ENCODE measurements around the gene MCMBP.

MCMBP gene, protein sequence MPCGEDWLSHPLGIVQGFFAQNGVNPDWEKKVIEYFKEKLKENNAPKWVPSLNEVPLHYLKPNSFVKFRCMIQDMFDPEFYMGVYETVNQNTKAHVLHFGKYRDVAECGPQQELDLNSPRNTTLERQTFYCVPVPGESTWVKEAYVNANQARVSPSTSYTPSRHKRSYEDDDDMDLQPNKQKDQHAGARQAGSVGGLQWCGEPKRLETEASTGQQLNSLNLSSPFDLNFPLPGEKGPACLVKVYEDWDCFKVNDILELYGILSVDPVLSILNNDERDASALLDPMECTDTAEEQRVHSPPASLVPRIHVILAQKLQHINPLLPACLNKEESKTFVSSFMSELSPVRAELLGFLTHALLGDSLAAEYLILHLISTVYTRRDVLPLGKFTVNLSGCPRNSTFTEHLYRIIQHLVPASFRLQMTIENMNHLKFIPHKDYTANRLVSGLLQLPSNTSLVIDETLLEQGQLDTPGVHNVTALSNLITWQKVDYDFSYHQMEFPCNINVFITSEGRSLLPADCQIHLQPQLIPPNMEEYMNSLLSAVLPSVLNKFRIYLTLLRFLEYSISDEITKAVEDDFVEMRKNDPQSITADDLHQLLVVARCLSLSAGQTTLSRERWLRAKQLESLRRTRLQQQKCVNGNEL

DNA sequence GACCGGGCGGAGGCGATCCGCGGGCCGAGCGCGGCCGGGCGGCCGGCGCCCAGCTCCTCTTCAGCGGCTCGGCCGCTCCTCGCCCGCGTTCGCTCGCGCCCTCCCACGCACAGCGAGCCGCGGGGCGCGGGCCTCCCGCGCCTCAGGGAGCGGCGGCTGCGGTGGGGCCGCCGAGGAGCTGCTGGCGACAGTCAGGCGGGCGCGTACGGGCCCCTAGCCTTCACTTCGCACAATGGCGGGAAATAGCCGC, at the start of gene MCMBP:
Gene MCMBP, minus strand, starts transcription at position 234 of the 250 bp plus-strand sequence. CDS start 259 bp downstream, outside the sequence.
- peak within 1 kb of the TSS; percentile 94 for H3K27ac ChIP-seq (ENCODE audit: low read length)
- peak within 1 kb of the TSS; percentile 49 to 66 for H3K4me3 ChIP-seq (ENCODE audit: low read depth in 1 of 2, low read length in 2 of 2)
- H4K20me1 ChIP-seq (ENCODE audit: insufficient read depth, low read length): peaks cover 46% of the 10 kb centered on the region
- H3K4me1 ChIP-seq (ENCODE audit: insufficient read depth, low read length): peaks cover 46% of the 10 kb centered on the region
- DNase-seq: no peak
- TF ChIP-seq, protein P1, sequence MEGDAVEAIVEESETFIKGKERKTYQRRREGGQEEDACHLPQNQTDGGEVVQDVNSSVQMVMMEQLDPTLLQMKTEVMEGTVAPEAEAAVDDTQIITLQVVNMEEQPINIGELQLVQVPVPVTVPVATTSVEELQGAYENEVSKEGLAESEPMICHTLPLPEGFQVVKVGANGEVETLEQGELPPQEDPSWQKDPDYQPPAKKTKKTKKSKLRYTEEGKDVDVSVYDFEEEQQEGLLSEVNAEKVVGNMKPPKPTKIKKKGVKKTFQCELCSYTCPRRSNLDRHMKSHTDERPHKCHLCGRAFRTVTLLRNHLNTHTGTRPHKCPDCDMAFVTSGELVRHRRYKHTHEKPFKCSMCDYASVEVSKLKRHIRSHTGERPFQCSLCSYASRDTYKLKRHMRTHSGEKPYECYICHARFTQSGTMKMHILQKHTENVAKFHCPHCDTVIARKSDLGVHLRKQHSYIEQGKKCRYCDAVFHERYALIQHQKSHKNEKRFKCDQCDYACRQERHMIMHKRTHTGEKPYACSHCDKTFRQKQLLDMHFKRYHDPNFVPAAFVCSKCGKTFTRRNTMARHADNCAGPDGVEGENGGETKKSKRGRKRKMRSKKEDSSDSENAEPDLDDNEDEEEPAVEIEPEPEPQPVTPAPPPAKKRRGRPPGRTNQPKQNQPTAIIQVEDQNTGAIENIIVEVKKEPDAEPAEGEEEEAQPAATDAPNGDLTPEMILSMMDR (IDR thresholded peaks at IDR 0.05; ENCODE audit: borderline replicate concordance, extremely low read depth, low read length, poor library complexity, severe bottlenecking): no peak
- TF ChIP-seq EZH2 (IDR thresholded peaks at IDR 0.05; ENCODE audit: borderline replicate concordance, low read depth, low read length, severe bottlenecking): no peak
- H3K9ac ChIP-seq (ENCODE audit: low read depth, low read length): peak within 1 kb of the TSS; percentile 89
- H3K36me3 ChIP-seq (ENCODE audit: insufficient read depth, low read length): peaks cover 6% of the 10 kb centered on the region
- no peaks in the 10 kb centered on the region for H3K27me3 ChIP-seq (ENCODE audit: insufficient read depth, low read length, poor library complexity)
- ATAC-seq (ENCODE audit: insufficient read depth, low read depth): no peak
- H3K79me2 ChIP-seq (ENCODE audit: insufficient read depth, low read length): peaks cover 63% of the 10 kb centered on the region
- H2AFZ ChIP-seq (ENCODE audit: low read depth, low read length): peak within 1 kb of the TSS; percentile 99
- H3K9me3 ChIP-seq (ENCODE audit: insufficient read depth, low read length, severe bottlenecking): no peaks in the 10 kb centered on the region
- peak within 1 kb of the TSS; percentile 90 for H3K4me2 ChIP-seq (ENCODE audit: insufficient read depth, low read length)

DNA sequence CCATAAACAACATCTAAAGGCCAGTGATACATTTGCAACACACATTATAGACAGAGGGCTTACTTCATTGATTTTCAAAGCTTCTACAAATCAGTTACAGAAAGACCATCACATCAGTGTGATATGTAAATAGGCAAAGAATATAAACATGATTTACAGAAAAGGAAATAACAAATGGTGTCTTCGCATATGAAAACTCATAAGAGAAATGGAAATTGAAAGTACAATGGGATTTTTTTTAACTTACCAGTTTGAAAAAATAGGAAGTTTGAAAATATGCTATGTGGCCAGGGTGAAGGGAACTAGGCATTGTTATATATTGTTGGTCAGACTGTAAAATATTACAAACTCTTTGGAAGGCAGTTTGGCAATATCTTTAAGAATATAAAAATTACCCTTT, 47.2 kb upstream of the MCMBP start:
- Histone ChIP-seq H3K27ac (ENCODE audit: low read length) (no peak overlapping the region), H4K20me1 (ENCODE audit: insufficient read depth, low read length) (no peaks in the 10 kb centered on the region), H3K4me3 (ENCODE audit: low read depth in 1 of 2, low read length in 2 of 2) (no peak overlapping the region), H3K9ac (ENCODE audit: low read depth, low read length) (no peak overlapping the region), H3K4me1 (ENCODE audit: insufficient read depth, low read length) (no peaks in the 10 kb centered on the region), H3K4me2 (ENCODE audit: insufficient read depth, low read length) (no peak overlapping the region), H3K36me3 (ENCODE audit: insufficient read depth, low read length) (peaks cover 80% of the 10 kb centered on the region), H2AFZ (ENCODE audit: low read depth, low read length) (no peak overlapping the region), H3K27me3 (ENCODE audit: insufficient read depth, low read length, poor library complexity) (no peaks in the 10 kb centered on the region), H3K9me3 (ENCODE audit: insufficient read depth, low read length, severe bottlenecking) (no peaks in the 10 kb centered on the region), H3K79me2 (ENCODE audit: insufficient read depth, low read length) (no peaks in the 10 kb centered on the region)
- TF ChIP-seq EZH2 (IDR thresholded peaks at IDR 0.05; ENCODE audit: borderline replicate concordance, low read depth, low read length, severe bottlenecking): no peak
- TF ChIP-seq, protein P1 (IDR thresholded peaks at IDR 0.05; ENCODE audit: borderline replicate concordance, extremely low read depth, low read length, poor library complexity, severe bottlenecking): no peak
- ATAC-seq (ENCODE audit: insufficient read depth, low read depth) (no peak), DNase-seq (no peak)

DNA sequence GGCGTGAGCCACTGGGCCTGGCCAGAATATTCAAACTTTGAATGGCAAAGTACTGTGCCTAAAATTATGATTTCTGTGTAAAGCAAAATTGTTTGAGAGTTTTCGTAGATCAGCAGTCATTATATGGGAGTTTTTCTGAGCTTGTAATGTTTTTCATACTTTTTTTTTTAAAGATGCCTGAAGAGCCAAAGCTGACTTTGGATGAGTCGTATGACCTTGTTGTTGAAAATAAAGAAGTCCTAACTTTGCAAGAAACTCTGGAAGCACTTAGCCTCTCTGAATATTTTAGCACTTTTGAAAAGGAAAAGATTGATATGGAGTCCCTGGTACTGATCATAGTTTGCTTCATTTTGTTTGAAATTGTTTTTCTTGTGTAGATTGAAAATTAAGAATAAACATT, 46.6 kb upstream of the MCMBP start:
- no peak overlapping the region for H3K4me2 ChIP-seq (ENCODE audit: insufficient read depth, low read length)
- H3K4me1 ChIP-seq (ENCODE audit: insufficient read depth, low read length): no peaks in the 10 kb centered on the region
- no peak overlapping the region for H3K4me3 ChIP-seq (ENCODE audit: low read depth in 1 of 2, low read length in 2 of 2)
- H3K9ac ChIP-seq (ENCODE audit: low read depth, low read length): no peak overlapping the region
- TF ChIP-seq, protein P1 (IDR thresholded peaks at IDR 0.05; ENCODE audit: borderline replicate concordance, extremely low read depth, low read length, poor library complexity, severe bottlenecking): no peak
- TF ChIP-seq EZH2 (IDR thresholded peaks at IDR 0.05; ENCODE audit: borderline replicate concordance, low read depth, low read length, severe bottlenecking): no peak
- no peak overlapping the region for H3K27ac ChIP-seq (ENCODE audit: low read length)
- DNase-seq: no peak
- H3K27me3 ChIP-seq (ENCODE audit: insufficient read depth, low read length, poor library complexity): no peaks in the 10 kb centered on the region
- no peaks in the 10 kb centered on the region for H4K20me1 ChIP-seq (ENCODE audit: insufficient read depth, low read length)
- H3K9me3 ChIP-seq (ENCODE audit: insufficient read depth, low read length, severe bottlenecking): no peaks in the 10 kb centered on the region
- H3K79me2 ChIP-seq (ENCODE audit: insufficient read depth, low read length): no peaks in the 10 kb centered on the region
- peaks cover 81% of the 10 kb centered on the region for H3K36me3 ChIP-seq (ENCODE audit: insufficient read depth, low read length)
- ATAC-seq (ENCODE audit: insufficient read depth, low read depth): no peak
- H2AFZ ChIP-seq (ENCODE audit: low read depth, low read length): no peak overlapping the region
